GM12878 (cell line): ENCODE data around the gene BBS9. TPM values are rescaled to one million over a fixed set of nuclear protein-coding genes. Genes with fewer than 3 reads are reported as not detected.

Source experiments
- ATAC-seq: fragments of 200-7000 bp; cut with Tn5 transposase; 3 replicates; pipeline ENCODE4 v1.9.1; 2020; ENCODE audit warnings: mild to moderate bottlenecking, moderate library complexity
- BruUV-seq: library from RNA; stranded (reverse); fragments of 400-500 nt; replicated peaks from 2 replicates; lab custom pipeline; 2021; lab: Mats Ljungman, UMichigan
- CTCF ChIA-PET: fragments of 300-600 bp; sonication (Branson Sonifier 250); formaldehyde crosslinking; extraction: SDS; loops from one replicate; lab custom pipeline; 2021; ENCODE audit warnings: inconsistent platforms; lab: Yijun Ruan, JAX
- POLR2A ChIA-PET: fragments of 350-600 bp; formaldehyde crosslinking; extraction: SDS; loops from one replicate; lab custom pipeline; 2021; ENCODE audit warnings: inconsistent platforms; lab: Charles Lee
- RAD21 ChIA-PET: fragments of 300-600 bp; sonication (Branson Sonifier 250); formaldehyde crosslinking; loops from one replicate; lab custom pipeline; 2023; ENCODE audit warnings: antibody characterized with exemption; ENCODE audit not compliant: unreplicated experiment; lab: Charles Lee
- SMC1A ChIA-PET: fragments of 300-600 bp; sonication (Branson Sonifier 250); formaldehyde crosslinking; loops from one replicate; lab custom pipeline; 2023; ENCODE audit not compliant: unreplicated experiment, uncharacterized antibody; lab: Charles Lee
- DNase-seq: peaks from one replicate; pipeline ENCODE4 v3.0.0-alpha.2; 2011; ENCODE audit warnings: low read depth, low spot score
- FAIRE-seq: peaks from 3 replicates; lab custom pipeline; 2011; peaks lifted over from hg19 to GRCh38; lab: Jason Lieb, UNC
- H2AFZ ChIP-seq: 2 replicates; pipeline ENCODE4 v1.6.0; 2011; ENCODE audit warnings: low read depth, low read length, control low read depth; ENCODE audit not compliant: control insufficient read depth
- H3K27ac ChIP-seq: 2 replicates; pipeline ENCODE4 v1.5.1; 2011; ENCODE audit warnings: control low read depth; ENCODE audit not compliant: control insufficient read depth, insufficient read depth
- H3K27me3 ChIP-seq, 2 experiments: replicated peaks in 1 of 2; 2 replicates each; pipeline versions ENCODE4 v1.6.0 to v1.6.1; 2011; ENCODE audit warnings: low read length in 1 of 2; ENCODE audit not compliant: control insufficient read depth in 2 of 2, insufficient read depth in 2 of 2
- H3K36me3 ChIP-seq, 2 experiments: 2 replicates each; pipeline ENCODE4 v1.5.1; 2011; ENCODE audit warnings: low read length in 1 of 2; ENCODE audit not compliant: control insufficient read depth in 2 of 2, insufficient read depth in 2 of 2
- H3K4me1 ChIP-seq: 2 replicates; pipeline ENCODE4 v1.6.1; 2011; ENCODE audit warnings: mild to moderate bottlenecking, low read length, moderate library complexity, mixed read lengths; ENCODE audit not compliant: control insufficient read depth, insufficient read depth
- H3K4me2 ChIP-seq: 2 replicates; pipeline ENCODE4 v1.6.0; 2011; ENCODE audit warnings: control low read depth; ENCODE audit not compliant: control insufficient read depth, insufficient read depth
- H3K4me3 ChIP-seq: fragments of 200-600 bp; sonication (generic); 2 replicates; pipeline ENCODE4 v1.5.1; 2016
- H3K79me2 ChIP-seq: 2 replicates; pipeline ENCODE4 v1.6.0; 2011; ENCODE audit warnings: low read length; ENCODE audit not compliant: control insufficient read depth, insufficient read depth
- H3K9ac ChIP-seq: 2 replicates; pipeline ENCODE4 v1.8.0; 2011; ENCODE audit warnings: low read length, control low read depth, mixed read lengths; ENCODE audit not compliant: control insufficient read depth, insufficient read depth
- H3K9me3 ChIP-seq: replicated peaks from 3 replicates; pipeline ENCODE4 v1.5.1; 2011; ENCODE audit warnings: mild to moderate bottlenecking, low read length; ENCODE audit not compliant: control insufficient read depth, insufficient read depth
- H4K20me1 ChIP-seq: 2 replicates; pipeline ENCODE4 v1.6.0; 2011; ENCODE audit not compliant: control insufficient read depth, insufficient read depth
- CHD1 ChIP-seq: IDR thresholded peaks from 2 replicates; pipeline ENCODE4 v1.6.1; 2012; ENCODE audit warnings: low read depth, low read length, improper control_type of control experiment
- ETV6 ChIP-seq, 2 experiments: fragments of 450-650 bp in 1 of 2; IDR thresholded peaks in 1 of 2; conservative IDR thresholded peaks in 1 of 2; 2 replicates each; pipeline ENCODE4 v1.6.1; 2014; ENCODE audit warnings: antibody characterized with exemption in 1 of 2, borderline replicate concordance in 1 of 2, low read depth in 1 of 2, mild to moderate bottlenecking in 1 of 2, moderate library complexity in 1 of 2
- FOXM1 ChIP-seq: IDR thresholded peaks from 2 replicates; pipeline ENCODE4 v1.6.1; 2012; ENCODE audit warnings: low read depth, mild to moderate bottlenecking, inconsistent platforms, low read length, moderate library complexity
- GATAD2B ChIP-seq: fragments of 450-650 bp; conservative IDR thresholded peaks from 2 replicates; pipeline ENCODE4 v1.6.1; 2017; ENCODE audit warnings: low read depth, mild to moderate bottlenecking, moderate library complexity
- HCFC1 ChIP-seq: fragments of 150-350 bp; IDR thresholded peaks from 2 replicates; pipeline ENCODE4 v1.6.1; 2014; ENCODE audit warnings: low read length
- HDGF ChIP-seq: fragments of 450-650 bp; IDR thresholded peaks from 2 replicates; pipeline ENCODE4 v1.6.1; 2016; ENCODE audit warnings: antibody characterized with exemption
- IRF5 ChIP-seq: fragments of 450-650 bp; IDR thresholded peaks from 2 replicates; pipeline ENCODE4 v1.6.1; 2017; ENCODE audit warnings: borderline replicate concordance
- KAT2A ChIP-seq: conservative IDR thresholded peaks from 2 replicates; pipeline ENCODE4 v1.6.1; 2011; ENCODE audit warnings: low read depth, low read length; ENCODE audit not compliant: control insufficient read depth
- MEF2A ChIP-seq: IDR thresholded peaks from 2 replicates; pipeline ENCODE4 v1.6.1; 2011; ENCODE audit warnings: low read depth, mild to moderate bottlenecking, low read length, moderate library complexity; ENCODE audit not compliant: insufficient read depth
- MTA3 ChIP-seq: IDR thresholded peaks from 2 replicates; pipeline ENCODE4 v1.6.1; 2012; ENCODE audit warnings: low read length, inconsistent platforms, borderline replicate concordance
- NFXL1 ChIP-seq: fragments of 450-650 bp; IDR thresholded peaks from 2 replicates; pipeline ENCODE4 v1.6.1; 2017; ENCODE audit warnings: antibody characterized with exemption, mild to moderate bottlenecking, borderline replicate concordance
- NR2C1 ChIP-seq: fragments of 450-650 bp; IDR thresholded peaks from 2 replicates; pipeline ENCODE4 v1.6.1; 2017; ENCODE audit warnings: antibody characterized with exemption, mild to moderate bottlenecking, moderate library complexity
- PAX5 ChIP-seq: IDR thresholded peaks from 2 replicates; pipeline ENCODE4 v1.6.1; 2011; ENCODE audit warnings: low read depth, low read length, borderline replicate concordance
- RAD51 ChIP-seq: fragments of 450-650 bp; IDR thresholded peaks from 2 replicates; pipeline ENCODE4 v1.6.1; 2016; ENCODE audit warnings: moderate library complexity, mild to moderate bottlenecking, inconsistent platforms
- SIN3A ChIP-seq: IDR thresholded peaks from 2 replicates; pipeline ENCODE4 v1.6.1; 2012; ENCODE audit warnings: low read depth, low read length, improper control_type of control experiment
- WGBS: methylation state at CpG from one replicate; pipeline ENCODE4 v1.1.6; 2016; ENCODE audit warnings: low lambda C conversion rate; ENCODE audit not compliant: insufficient replicate concordance, insufficient coverage; ENCODE audit errors: missing lambda C conversion rate; 5-methylcytosine and 5-hydroxymethylcytosine counted together
- in situ Hi-C: fragments of 300-500 bp; cut with MboI; formaldehyde crosslinking; loops from 9 replicates; pipeline ENCODE4 v1.14.3; 2018; ENCODE audit warnings: mixed read lengths
- intact Hi-C: fragments of 100-400 bp; cut with micrococcal nuclease; formaldehyde crosslinking; loops from one replicate; pipeline ENCODE4 v1.14.2; 2022; ENCODE audit not compliant: unreplicated experiment
- polyA plus RNA-seq, 11 experiments: library from polyadenylated mRNA; depleted of rRNA in 4 of 11; unstranded in 6 of 11; stranded (reverse) in 5 of 11; fragments of >200 nt; fragmentation: Nextera tagmentation in 4 of 11; fragmentation: Illumina TruSeq in 1 of 11; extraction: Ambion mirVana in 4 of 11; extraction: Trizol in 1 of 11; gene quantifications; 1 replicate in 1 of 11; 2 replicates in 10 of 11; pipeline versions ENCODE4 v1.2.1 to v1.2.3, GENCODE V29; 2011 to 2016; ENCODE audit warnings: inconsistent platforms in 2 of 11, missing spikeins in 2 of 11, low read depth in 1 of 11
- total RNA-seq, 4 experiments: library from RNA; depleted of rRNA in 3 of 4; stranded (reverse); fragments of >200 nt in 3 of 4; fragmentation: Illumina TruSeq in 1 of 4; extraction: Trizol in 1 of 4; gene quantifications; 2 replicates each; pipeline versions ENCODE4 v1.2.1 to v1.2.3, GENCODE V29; 2013 to 2021

Gene BBS9
- total and polyA plus RNA-seq, 10 of the 15 experiments (the other 5 are each of a cell fraction or from before 2014, with no cell fraction given): 1.2 to 5.6 (median 2.3) TPM

- 28% methylated on average over 5 of the region's 5 CpGs for WGBS
- H3K4me3 ChIP-seq: no peak overlapping the region
- no peaks in the 10 kb centered on the region for H3K79me2 ChIP-seq
- no peak overlapping the region for H3K9ac ChIP-seq
- TF ChIP-seq MTA3 (no peak), IRF5 (no peak), PAX5 (no peak), FOXM1 (no peak), HDGF (no peak), HCFC1 (no peak), GATAD2B (no peak), CHD1 (no peak), NFXL1 (no peak), NR2C1 (no peak), SIN3A (no peak), KAT2A (no peak), ETV6 (conservative IDR thresholded peaks at IDR 0.05 in 1 of 2, IDR thresholded peaks at IDR 0.05 in 1 of 2; ENCODE audit: borderline replicate concordance in 1 of 2, low read depth in 1 of 2) (no peak), RAD51 (no peak), MEF2A (no peak)
- TF ChIP-seq, all 136 proteins: peak for 0
- Histone ChIP-seq H3K27me3 (no peaks in the 10 kb centered on the region), H3K4me2 (no peak overlapping the region), H3K4me1 (no peaks in the 10 kb centered on the region), H3K36me3 (no peaks in the 10 kb centered on the region), H3K27ac (no peak overlapping the region), H2AFZ (no peak overlapping the region), H4K20me1 (no peaks in the 10 kb centered on the region), H3K9me3 (no peaks in the 10 kb centered on the region)
- in situ Hi-C loops (no loop called here), intact Hi-C loops (no loop called here)
- no peak for FAIRE-seq
- ChIA-PET POLR2A (no interaction called here), RAD21 (interaction anchor here (0.9 kb wide), 1 partner anchor 273 kb away, joined by 3 read pairs; no protein-coding TSS in a partner anchor), CTCF (no interaction called here), SMC1A (no interaction called here)
- DNase-seq: no peak
- no peak for ATAC-seq
- no TSS peak for BruUV-seq
Observed at GRCh38 chr7:33145156-33145555, 15.8 kb downstream of the BBS9 start.
